Heart left ventricle (tissue), 16 donors: ENCODE results near the gene CFAP161. TPM values are rescaled to one million over a fixed set of nuclear protein-coding genes. Genes with fewer than 3 reads are reported as not detected.

Experiments
- ATAC-seq, 4 donors: fragments of 200-7000 bp; cut with Tn5 transposase; one replicate each; pipeline ENCODE4 v1.9.1; 2020 to 2022; ENCODE audit warnings: moderate library complexity in 4 of 4, mild to moderate bottlenecking in 3 of 4, moderate number of reproducible peaks in 1 of 4
- DNase-seq, 5 donors: peaks; one replicate each; pipeline ENCODE4 v3.0.0-alpha.2; 2020
- H3K27ac ChIP-seq, 12 donors: fragments of 200-600 bp; sonication (generic) in 4 of 12; one replicate each; pipeline versions ENCODE4 v1.5.0 to v1.8.0; 2016 to 2022; ENCODE audit warnings: mild to moderate bottlenecking in 2 of 12
- H3K27me3 ChIP-seq, 9 donors: fragments of 200-600 bp; sonication (generic) in 2 of 9; one replicate each; pipeline versions ENCODE4 v1.5.1 to v1.8.0; 2016 to 2022; ENCODE audit warnings: mild to moderate bottlenecking in 3 of 9
- H3K36me3 ChIP-seq, 9 donors: fragments of 200-600 bp; sonication (generic) in 2 of 9; one replicate each; pipeline versions ENCODE4 v1.5.0 to v1.8.0; 2018 to 2022; ENCODE audit warnings: mild to moderate bottlenecking in 2 of 9
- H3K4me1 ChIP-seq, 12 donors: fragments of 200-600 bp; sonication (generic) in 4 of 12; one replicate each; pipeline versions ENCODE4 v1.5.0 to v1.8.0; 2016 to 2022; ENCODE audit warnings: mild to moderate bottlenecking in 3 of 12
- H3K4me3 ChIP-seq, 12 donors: fragments of 200-600 bp; sonication (generic) in 4 of 12; one replicate each; pipeline versions ENCODE4 v1.5.0 to v1.8.0; 2017 to 2022; ENCODE audit warnings: mild to moderate bottlenecking in 9 of 12, moderate library complexity in 4 of 12
- H3K9me3 ChIP-seq, 12 donors: fragments of 200-600 bp; sonication (generic) in 4 of 12; one replicate each; pipeline versions ENCODE4 v1.5.0 to v1.8.0; 2016 to 2022; ENCODE audit warnings: mild to moderate bottlenecking in 1 of 12
- CTCF ChIP-seq, 12 donors: fragments of 200-600 bp; sonication (generic) in 4 of 12; IDR thresholded peaks; one replicate each; pipeline versions ENCODE4 v1.5.0 to v1.8.0; 2018 to 2022; ENCODE audit warnings: antibody characterized with exemption in 12 of 12, mild to moderate bottlenecking in 5 of 12
- POLR2A ChIP-seq, 2 donors: fragments of 450-650 bp; IDR thresholded peaks; one replicate each; pipeline ENCODE4 v1.6.1; 2017; ENCODE audit warnings: antibody characterized with exemption in 2 of 2, mild to moderate bottlenecking in 2 of 2, moderate library complexity in 2 of 2
- WGBS, 4 donors: extraction: QIAGEN DNeasy Blood & Tissue Kit in 2 of 4; methylation state at CpG; one replicate each; pipeline versions ENCODE4 v1.1.5 to v1.1.7; 2013 to 2018; 5-methylcytosine and 5-hydroxymethylcytosine counted together
- intact Hi-C, 10 donors: fragments of 100-400 bp; cut with DNase I; formaldehyde crosslinking; loops; one replicate each; pipeline versions ENCODE4 v1.11.1 to v1.14.2; 2022
- polyA plus RNA-seq, 2 donors: library from polyadenylated mRNA; stranded (reverse); fragments of 200-250 nt; gene quantifications; one replicate each; pipeline ENCODE4 v1.2.3, GENCODE V29; 2013
- total RNA-seq, 9 donors: library from RNA; depleted of rRNA in 2 of 9; stranded (reverse); fragments of >200 nt in 2 of 9; fragmentation: NEBNext Ultra II Directional in 3 of 9; extraction: Animal tissue kit (Norgen Biotek cat#: 25700) in 3 of 9; gene quantifications; one replicate each; pipeline versions ENCODE4 v1.1.0 to v1.2.4, GENCODE V29; 2016 to 2023
- donor health status: ischemic (EF 13 %, LVEDD 7.1; RV severe dilation, severe dysfunction).
- donor health status: healthy with polysubstance abuse.
- donor health status: DM: no; HTN: yes; CAD: no.
- donor health status: DM: no; HTN: no; CAD: no.
- donor health status: ischemic (EF 25% LVEDD 6.9; RV normal size, moderate dysfunction).
- donor health status: ischemic (EF 25% LVEDD 5.7; RV mildly dilated, moderate dysfunction).
- donor health status: healthy.
- donor health status: DM: yes; HTN: yes; CAD: no.
- donor health status: ischemic (EF 35%, LVEDD 5.7; RV mildly dilated, moderate dysfunction).
- donor health status: nonischemic (EF 11% LVEDD 7.7; RV severe dilation, severe dysfunction).
- donor health status: DM: yes; HTN: yes; CAD: no.
- donor health status: PGD.
- donor health status: ischemic (EF 29% LVEDD 5.4; RV normal size, mild dysfunction).
- donor health status: nonischemic (EF 23%, LVEDD 6.1; RV moderate dilation, normal function).

CFAP161 gene
- total and polyA plus RNA-seq, 11 donors, result 0.22 to 2.0 (median 0.79) TPM; not detected in 2

GRCh38 chr15:81168644-81169043 is 34.6 kb downstream of the CFAP161 start:
- WGBS, 4 donors, result 84 to 94% (median 91%) methylated on average over 2 of the region's 2 CpGs
- no peak overlapping the region for H3K4me3 ChIP-seq
- H3K4me1 ChIP-seq, result peaks cover 0 to 46% (median 13%) of the 10 kb centered on the region in 12 donors
- intact Hi-C loops, result loop anchor here in 1 of 10 donors (10.0 kb wide), 1 partner anchor 56 kb away; no protein-coding TSS in a partner anchor
- no peaks in the 10 kb centered on the region for H3K9me3 ChIP-seq
- no peaks in the 10 kb centered on the region for H3K36me3 ChIP-seq
- no peaks in the 10 kb centered on the region for H3K27me3 ChIP-seq
- DNase-seq (no peak), ATAC-seq (no peak)
- H3K27ac ChIP-seq, result peak overlapping the region in 2 of 12 donors; percentile 77 to 78
- TF ChIP-seq POLR2A (IDR thresholded peaks at IDR 0.05) (no peak), CTCF (IDR thresholded peaks at IDR 0.05) (no peak)

- ATAC-seq (peak in 2 of 4 donors; percentile 26 to 63), DNase-seq (no peak)
- no peaks in the 10 kb centered on the region for H3K9me3 ChIP-seq
- peaks cover 0 to 57% (median 13%) of the 10 kb centered on the region in 12 donors for H3K4me1 ChIP-seq
- WGBS, 4 donors, result 53 to 69% (median 62%) methylated on average over 3 of the region's 3 CpGs
- H3K36me3 ChIP-seq, result no peaks in the 10 kb centered on the region
- TF ChIP-seq CTCF (IDR thresholded peaks at IDR 0.05) (no peak), POLR2A (IDR thresholded peaks at IDR 0.05) (no peak)
- H3K4me3 ChIP-seq, result no peak overlapping the region
- intact Hi-C loops, result no loop called here
- peak overlapping the region in 4 of 12 donors; percentile 47 to 52 (median 47) for H3K27ac ChIP-seq
- H3K27me3 ChIP-seq, result no peaks in the 10 kb centered on the region
These were observed 36.4 kb downstream of the CFAP161 start for GRCh38 chr15:81170511-81170910.

GRCh38 chr15:81171286-81171685 is 37.2 kb downstream of the CFAP161 start:
- peak overlapping the region in 7 of 12 donors; percentile 18 to 52 (median 47) for H3K27ac ChIP-seq
- peaks cover 0 to 62% (median 15%) of the 10 kb centered on the region in 12 donors for H3K4me1 ChIP-seq
- no peaks in the 10 kb centered on the region for H3K9me3 ChIP-seq
- intact Hi-C loops, result no loop called here
- H3K27me3 ChIP-seq, result no peaks in the 10 kb centered on the region
- H3K36me3 ChIP-seq, result no peaks in the 10 kb centered on the region
- TF ChIP-seq POLR2A (IDR thresholded peaks at IDR 0.05) (no peak), CTCF (IDR thresholded peaks at IDR 0.05) (no peak)
- ATAC-seq, result no peak
- no peak overlapping the region for H3K4me3 ChIP-seq
- no peak for DNase-seq

- Histone ChIP-seq H3K9me3 (peaks cover 0 to under 1% (median 0%) of the 10 kb centered on the region in 12 donors), H3K27me3 (no peaks in the 10 kb centered on the region), H3K4me1 (peaks cover 0 to 56% (median 14%) of the 10 kb centered on the region in 12 donors), H3K4me3 (no peak overlapping the region), H3K27ac (peak overlapping the region in 5 of 12 donors; percentile 1 to 90 (median 59)), H3K36me3 (no peaks in the 10 kb centered on the region)
- no peak for TF ChIP-seq POLR2A (IDR thresholded peaks at IDR 0.05)
- no peak for TF ChIP-seq CTCF (IDR thresholded peaks at IDR 0.05)
- WGBS, 4 donors, result 61 to 71% (median 64%) methylated on average over 2 of the region's 2 CpGs
- DNase-seq, result peak in 2 of 5 donors; percentile 46 to 47
- intact Hi-C loops, result no loop called here
- ATAC-seq, result peak in 3 of 4 donors; percentile 11 to 18 (median 13)
These were observed 40.2 kb downstream of the CFAP161 start for GRCh38 chr15:81174125-81174791.
